GM23338 (cell line): Measurements from ENCODE around the gene POLR1A. TPM values are rescaled to one million over a fixed set of nuclear protein-coding genes. Genes with fewer than 3 reads are reported as not detected.

Source experiments
- ATAC-seq: fragments of 200-7000 bp; cut with Tn5 transposase; 3 replicates; pipeline ENCODE4 v1.9.1; 2020
- DNase-seq: peaks from one replicate; pipeline ENCODE4 v3.0.0-alpha.2; 2015; ENCODE audit warnings: low spot score
- H2AFZ ChIP-seq: fragments of 200-600 bp; sonication (generic); 2 replicates; pipeline ENCODE4 v1.8.0; 2016; ENCODE audit warnings: antibody characterized with exemption, mild to moderate bottlenecking, moderate library complexity
- H3F3A ChIP-seq: fragments of 200-600 bp; sonication (generic); replicated peaks from 2 replicates; pipeline ENCODE4 v1.8.0; 2017; ENCODE audit warnings: antibody characterized with exemption, mixed run types, low read depth
- H3K27ac ChIP-seq: fragments of 200-600 bp; sonication (generic); 2 replicates; pipeline ENCODE4 v1.6.1; 2016; ENCODE audit warnings: low read depth
- H3K27me3 ChIP-seq: fragments of 200-600 bp; sonication (generic); 2 replicates; pipeline ENCODE4 v1.8.0; 2016; ENCODE audit warnings: mild to moderate bottlenecking, mixed run types, moderate library complexity; ENCODE audit not compliant: insufficient read depth
- H3K36me3 ChIP-seq: fragments of 200-600 bp; sonication (generic); 2 replicates; pipeline ENCODE4 v1.8.0; 2016; ENCODE audit warnings: mild to moderate bottlenecking; ENCODE audit not compliant: insufficient read depth
- H3K4me1 ChIP-seq: fragments of 200-600 bp; sonication (generic); 2 replicates; pipeline ENCODE4 v1.8.0; 2016; ENCODE audit warnings: mild to moderate bottlenecking, moderate library complexity; ENCODE audit not compliant: insufficient read depth
- H3K4me2 ChIP-seq: fragments of 200-600 bp; sonication (generic); 2 replicates; pipeline ENCODE4 v1.7.1; 2017; ENCODE audit warnings: mixed run types
- H3K4me3 ChIP-seq: fragments of 200-600 bp; sonication (generic); 2 replicates; pipeline ENCODE4 v1.6.1; 2016; ENCODE audit warnings: mixed run types
- H3K79me2 ChIP-seq: fragments of 200-600 bp; sonication (generic); replicated peaks from 2 replicates; pipeline ENCODE4 v1.8.0; 2017; ENCODE audit warnings: mild to moderate bottlenecking; ENCODE audit not compliant: insufficient read depth
- H3K9me2 ChIP-seq: fragments of 200-600 bp; sonication (generic); 2 replicates; pipeline ENCODE4 v1.8.0; 2017; ENCODE audit not compliant: insufficient read depth
- H4K20me1 ChIP-seq: fragments of 200-600 bp; sonication (generic); replicated peaks from 2 replicates; pipeline ENCODE4 v1.8.0; 2017; ENCODE audit warnings: mild to moderate bottlenecking; ENCODE audit not compliant: insufficient read depth
- H3K27ac Mint-ChIP-seq: 2 replicates; pipeline ENCODE4 v1.8.0; 2020; ENCODE audit warnings: inconsistent platforms, mild to moderate bottlenecking, moderate library complexity, mixed read lengths
- H3K27me3 Mint-ChIP-seq: 3 replicates; pipeline ENCODE4 v1.8.0; 2022; ENCODE audit warnings: low read depth, mild to moderate bottlenecking, moderate library complexity, mixed read lengths, inconsistent platforms; ENCODE audit not compliant: insufficient read depth, poor library complexity
- H3K36me3 Mint-ChIP-seq: 3 replicates; pipeline ENCODE4 v1.8.0; 2021; ENCODE audit warnings: low read depth, mild to moderate bottlenecking, inconsistent platforms, moderate library complexity, mixed read lengths
- H3K4me1 Mint-ChIP-seq: 3 replicates; pipeline ENCODE4 v1.8.0; 2020; ENCODE audit warnings: mild to moderate bottlenecking, inconsistent platforms, mixed read lengths
- H3K4me3 Mint-ChIP-seq: 3 replicates; pipeline ENCODE4 v1.8.0; 2021; ENCODE audit warnings: moderate library complexity, mild to moderate bottlenecking, inconsistent platforms, mixed read lengths
- H3K9me3 Mint-ChIP-seq: 3 replicates; pipeline ENCODE4 v1.8.0; 2020; ENCODE audit warnings: moderate library complexity, mild to moderate bottlenecking, inconsistent platforms, mixed read lengths
- EZH2phosphoT487 ChIP-seq: fragments of 200-600 bp; sonication (generic); IDR thresholded peaks from one replicate; pipeline ENCODE4 v1.8.1; 2018; ENCODE audit warnings: antibody characterized with exemption; ENCODE audit not compliant: unreplicated experiment
- polyA plus RNA-seq: library from polyadenylated mRNA; unstranded; fragments of >200 nt; fragmentation: Nextera tagmentation; extraction: Ambion mirVana; gene quantifications from 2 replicates; pipeline ENCODE4 v1.2.1, GENCODE V29; 2016
- total RNA-seq: library from RNA; depleted of rRNA; stranded (reverse); fragments of >200 nt; shearing (Covaris generic); gene quantifications from 2 replicates; pipeline ENCODE4 v1.2.3, GENCODE V29; 2014
- TF ChIP-seq, protein P1 (sequence below): IDR thresholded peaks from 2 replicates; pipeline ENCODE4 v1.6.1; 2016; ENCODE audit warnings: antibody characterized with exemption
- TF ChIP-seq, protein P2 (sequence below): fragments of 250-450 bp; sonication (Bioruptor Pico); IDR thresholded peaks from 2 replicates; pipeline ENCODE4 v1.5.0; 2020; ENCODE audit warnings: mild to moderate bottlenecking, moderate library complexity
- TF ChIP-seq, protein P3 (sequence below): IDR thresholded peaks from one replicate; pipeline ENCODE4 v1.6.1; 2018; ENCODE audit warnings: antibody characterized with exemption; ENCODE audit not compliant: unreplicated experiment

Gene POLR1A
- total and polyA plus RNA-seq, 2 experiments from 2014 or later, result 13.8 to 43.2 TPM

DNA sequence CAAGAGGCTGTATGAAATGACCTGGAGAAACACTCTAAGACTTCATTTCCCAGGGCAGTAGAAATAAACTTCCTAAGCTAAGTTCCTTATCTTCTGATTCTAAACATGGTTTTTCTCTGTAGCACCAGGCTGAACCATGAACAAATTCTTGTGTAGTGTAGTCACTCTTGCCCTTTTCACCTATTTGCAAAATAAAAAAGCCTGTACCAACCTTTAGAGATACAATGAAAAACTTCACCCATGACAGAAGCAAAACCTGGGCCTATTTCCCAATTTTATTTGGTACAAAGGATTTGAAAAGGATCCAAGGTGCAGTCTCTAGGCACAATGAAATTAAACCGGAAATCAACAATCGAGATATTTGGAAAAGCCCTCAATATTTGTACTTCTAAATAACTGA lies 43.6 kb downstream of the POLR1A start (continued):
- TF ChIP-seq, protein P1, sequence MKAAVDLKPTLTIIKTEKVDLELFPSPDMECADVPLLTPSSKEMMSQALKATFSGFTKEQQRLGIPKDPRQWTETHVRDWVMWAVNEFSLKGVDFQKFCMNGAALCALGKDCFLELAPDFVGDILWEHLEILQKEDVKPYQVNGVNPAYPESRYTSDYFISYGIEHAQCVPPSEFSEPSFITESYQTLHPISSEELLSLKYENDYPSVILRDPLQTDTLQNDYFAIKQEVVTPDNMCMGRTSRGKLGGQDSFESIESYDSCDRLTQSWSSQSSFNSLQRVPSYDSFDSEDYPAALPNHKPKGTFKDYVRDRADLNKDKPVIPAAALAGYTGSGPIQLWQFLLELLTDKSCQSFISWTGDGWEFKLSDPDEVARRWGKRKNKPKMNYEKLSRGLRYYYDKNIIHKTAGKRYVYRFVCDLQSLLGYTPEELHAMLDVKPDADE, result no peak
- TF ChIP-seq, protein P2, sequence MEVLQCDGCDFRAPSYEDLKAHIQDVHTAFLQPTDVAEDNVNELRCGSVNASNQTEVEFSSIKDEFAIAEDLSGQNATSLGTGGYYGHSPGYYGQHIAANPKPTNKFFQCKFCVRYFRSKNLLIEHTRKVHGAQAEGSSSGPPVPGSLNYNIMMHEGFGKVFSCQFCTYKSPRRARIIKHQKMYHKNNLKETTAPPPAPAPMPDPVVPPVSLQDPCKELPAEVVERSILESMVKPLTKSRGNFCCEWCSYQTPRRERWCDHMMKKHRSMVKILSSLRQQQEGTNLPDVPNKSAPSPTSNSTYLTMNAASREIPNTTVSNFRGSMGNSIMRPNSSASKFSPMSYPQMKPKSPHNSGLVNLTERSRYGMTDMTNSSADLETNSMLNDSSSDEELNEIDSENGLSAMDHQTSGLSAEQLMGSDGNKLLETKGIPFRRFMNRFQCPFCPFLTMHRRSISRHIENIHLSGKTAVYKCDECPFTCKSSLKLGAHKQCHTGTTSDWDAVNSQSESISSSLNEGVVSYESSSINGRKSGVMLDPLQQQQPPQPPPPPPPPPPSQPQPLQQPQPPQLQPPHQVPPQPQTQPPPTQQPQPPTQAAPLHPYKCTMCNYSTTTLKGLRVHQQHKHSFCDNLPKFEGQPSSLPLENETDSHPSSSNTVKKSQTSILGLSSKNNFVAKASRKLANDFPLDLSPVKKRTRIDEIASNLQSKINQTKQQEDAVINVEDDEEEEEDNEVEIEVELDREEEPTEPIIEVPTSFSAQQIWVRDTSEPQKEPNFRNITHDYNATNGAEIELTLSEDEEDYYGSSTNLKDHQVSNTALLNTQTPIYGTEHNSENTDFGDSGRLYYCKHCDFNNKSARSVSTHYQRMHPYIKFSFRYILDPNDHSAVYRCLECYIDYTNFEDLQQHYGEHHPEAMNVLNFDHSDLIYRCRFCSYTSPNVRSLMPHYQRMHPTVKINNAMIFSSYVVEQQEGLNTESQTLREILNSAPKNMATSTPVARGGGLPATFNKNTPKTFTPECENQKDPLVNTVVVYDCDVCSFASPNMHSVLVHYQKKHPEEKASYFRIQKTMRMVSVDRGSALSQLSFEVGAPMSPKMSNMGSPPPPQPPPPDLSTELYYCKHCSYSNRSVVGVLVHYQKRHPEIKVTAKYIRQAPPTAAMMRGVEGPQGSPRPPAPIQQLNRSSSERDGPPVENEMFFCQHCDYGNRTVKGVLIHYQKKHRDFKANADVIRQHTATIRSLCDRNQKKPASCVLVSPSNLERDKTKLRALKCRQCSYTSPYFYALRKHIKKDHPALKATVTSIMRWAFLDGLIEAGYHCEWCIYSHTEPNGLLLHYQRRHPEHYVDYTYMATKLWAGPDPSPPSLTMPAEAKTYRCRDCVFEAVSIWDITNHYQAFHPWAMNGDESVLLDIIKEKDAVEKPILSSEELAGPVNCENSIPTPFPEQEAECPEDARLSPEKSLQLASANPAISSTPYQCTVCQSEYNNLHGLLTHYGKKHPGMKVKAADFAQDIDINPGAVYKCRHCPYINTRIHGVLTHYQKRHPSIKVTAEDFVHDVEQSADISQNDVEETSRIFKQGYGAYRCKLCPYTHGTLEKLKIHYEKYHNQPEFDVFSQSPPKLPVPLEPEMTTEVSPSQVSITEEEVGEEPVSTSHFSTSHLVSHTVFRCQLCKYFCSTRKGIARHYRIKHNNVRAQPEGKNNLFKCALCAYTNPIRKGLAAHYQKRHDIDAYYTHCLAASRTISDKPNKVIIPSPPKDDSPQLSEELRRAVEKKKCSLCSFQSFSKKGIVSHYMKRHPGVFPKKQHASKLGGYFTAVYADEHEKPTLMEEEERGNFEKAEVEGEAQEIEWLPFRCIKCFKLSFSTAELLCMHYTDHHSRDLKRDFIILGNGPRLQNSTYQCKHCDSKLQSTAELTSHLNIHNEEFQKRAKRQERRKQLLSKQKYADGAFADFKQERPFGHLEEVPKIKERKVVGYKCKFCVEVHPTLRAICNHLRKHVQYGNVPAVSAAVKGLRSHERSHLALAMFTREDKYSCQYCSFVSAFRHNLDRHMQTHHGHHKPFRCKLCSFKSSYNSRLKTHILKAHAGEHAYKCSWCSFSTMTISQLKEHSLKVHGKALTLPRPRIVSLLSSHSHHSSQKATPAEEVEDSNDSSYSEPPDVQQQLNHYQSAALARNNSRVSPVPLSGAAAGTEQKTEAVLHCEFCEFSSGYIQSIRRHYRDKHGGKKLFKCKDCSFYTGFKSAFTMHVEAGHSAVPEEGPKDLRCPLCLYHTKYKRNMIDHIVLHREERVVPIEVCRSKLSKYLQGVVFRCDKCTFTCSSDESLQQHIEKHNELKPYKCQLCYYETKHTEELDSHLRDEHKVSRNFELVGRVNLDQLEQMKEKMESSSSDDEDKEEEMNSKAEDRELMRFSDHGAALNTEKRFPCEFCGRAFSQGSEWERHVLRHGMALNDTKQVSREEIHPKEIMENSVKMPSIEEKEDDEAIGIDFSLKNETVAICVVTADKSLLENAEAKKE, result no peak
- TF ChIP-seq EZH2phosphoT487, result no peak

DNA sequence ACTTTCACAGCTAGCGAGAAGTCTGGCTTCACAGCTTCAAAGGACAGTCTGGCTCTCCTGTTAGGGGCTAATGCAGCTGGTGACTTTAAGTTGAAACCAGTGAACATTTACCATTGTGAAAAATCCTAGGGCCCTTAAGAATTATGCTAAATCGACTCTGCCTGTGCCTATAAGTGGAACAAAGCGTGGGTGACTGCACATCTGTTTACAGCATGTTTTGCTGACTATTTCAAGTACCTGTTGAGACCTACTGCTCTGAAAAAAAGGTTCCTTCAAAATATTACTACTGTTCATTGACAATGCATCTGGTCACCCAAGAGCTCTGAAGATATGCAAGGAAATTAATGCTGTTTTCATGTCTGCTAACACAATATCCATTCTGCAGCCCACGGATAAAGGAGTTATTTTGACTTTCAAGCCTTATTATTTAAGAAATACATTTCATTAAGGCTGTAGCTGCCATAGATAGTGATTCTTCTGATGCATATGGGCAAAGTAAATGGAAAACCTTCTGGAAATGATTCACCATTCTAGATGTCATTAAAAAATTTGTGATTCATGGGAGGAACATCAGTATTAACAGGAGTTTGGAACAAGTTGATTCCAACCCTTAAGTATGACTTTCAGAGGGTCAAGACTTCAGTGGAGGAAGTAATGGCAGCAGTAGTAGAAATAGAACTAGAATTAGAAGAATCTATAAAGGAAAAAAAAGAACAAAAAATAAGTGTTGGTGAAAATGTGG lies 48.9 kb downstream of the POLR1A start:
- Histone ChIP-seq H3K27me3 (no peaks in the 10 kb centered on the region), H4K20me1 (no peaks in the 10 kb centered on the region; the same call in 1 of the 2 replicates), H3K9me2 (no peaks in the 10 kb centered on the region), H3K4me2 (no peak overlapping the region), H3K79me2 (0 out of 2 replicates have a peak, but pooled peaks cover 2% of the 10 kb centered on the region), H3K27ac (no peak overlapping the region), H3K4me3 (no peak overlapping the region), H3K36me3 (peaks cover 22% of the 10 kb centered on the region), H3F3A (no peaks in the 10 kb centered on the region), H2AFZ (no peak overlapping the region), H3K4me1 (no peaks in the 10 kb centered on the region)
- H3K27ac Mint-ChIP-seq, result no peak overlapping the region
- DNase-seq (no peak), ATAC-seq (no peak)
- peaks cover 49% of the 10 kb centered on the region for H3K36me3 Mint-ChIP-seq
- no peak overlapping the region for H3K4me3 Mint-ChIP-seq
- no peaks in the 10 kb centered on the region for H3K9me3 Mint-ChIP-seq
- no peak for TF ChIP-seq EZH2phosphoT487
- TF ChIP-seq, protein P3, sequence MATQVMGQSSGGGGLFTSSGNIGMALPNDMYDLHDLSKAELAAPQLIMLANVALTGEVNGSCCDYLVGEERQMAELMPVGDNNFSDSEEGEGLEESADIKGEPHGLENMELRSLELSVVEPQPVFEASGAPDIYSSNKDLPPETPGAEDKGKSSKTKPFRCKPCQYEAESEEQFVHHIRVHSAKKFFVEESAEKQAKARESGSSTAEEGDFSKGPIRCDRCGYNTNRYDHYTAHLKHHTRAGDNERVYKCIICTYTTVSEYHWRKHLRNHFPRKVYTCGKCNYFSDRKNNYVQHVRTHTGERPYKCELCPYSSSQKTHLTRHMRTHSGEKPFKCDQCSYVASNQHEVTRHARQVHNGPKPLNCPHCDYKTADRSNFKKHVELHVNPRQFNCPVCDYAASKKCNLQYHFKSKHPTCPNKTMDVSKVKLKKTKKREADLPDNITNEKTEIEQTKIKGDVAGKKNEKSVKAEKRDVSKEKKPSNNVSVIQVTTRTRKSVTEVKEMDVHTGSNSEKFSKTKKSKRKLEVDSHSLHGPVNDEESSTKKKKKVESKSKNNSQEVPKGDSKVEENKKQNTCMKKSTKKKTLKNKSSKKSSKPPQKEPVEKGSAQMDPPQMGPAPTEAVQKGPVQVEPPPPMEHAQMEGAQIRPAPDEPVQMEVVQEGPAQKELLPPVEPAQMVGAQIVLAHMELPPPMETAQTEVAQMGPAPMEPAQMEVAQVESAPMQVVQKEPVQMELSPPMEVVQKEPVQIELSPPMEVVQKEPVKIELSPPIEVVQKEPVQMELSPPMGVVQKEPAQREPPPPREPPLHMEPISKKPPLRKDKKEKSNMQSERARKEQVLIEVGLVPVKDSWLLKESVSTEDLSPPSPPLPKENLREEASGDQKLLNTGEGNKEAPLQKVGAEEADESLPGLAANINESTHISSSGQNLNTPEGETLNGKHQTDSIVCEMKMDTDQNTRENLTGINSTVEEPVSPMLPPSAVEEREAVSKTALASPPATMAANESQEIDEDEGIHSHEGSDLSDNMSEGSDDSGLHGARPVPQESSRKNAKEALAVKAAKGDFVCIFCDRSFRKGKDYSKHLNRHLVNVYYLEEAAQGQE, result no peak
- no peaks in the 10 kb centered on the region for H3K27me3 Mint-ChIP-seq
- no peaks in the 10 kb centered on the region for H3K4me1 Mint-ChIP-seq
